CD4-positive, alpha-beta T cell treated with Interleukin-15 for 4 hours (primary cell): ENCODE measurements around the gene HRK.

Experiments used
- DNase-seq: peaks from one replicate; pipeline ENCODE4 v3.0.0-alpha.2; 2020; ENCODE audit warnings: low spot score

Gene HRK

DNA sequence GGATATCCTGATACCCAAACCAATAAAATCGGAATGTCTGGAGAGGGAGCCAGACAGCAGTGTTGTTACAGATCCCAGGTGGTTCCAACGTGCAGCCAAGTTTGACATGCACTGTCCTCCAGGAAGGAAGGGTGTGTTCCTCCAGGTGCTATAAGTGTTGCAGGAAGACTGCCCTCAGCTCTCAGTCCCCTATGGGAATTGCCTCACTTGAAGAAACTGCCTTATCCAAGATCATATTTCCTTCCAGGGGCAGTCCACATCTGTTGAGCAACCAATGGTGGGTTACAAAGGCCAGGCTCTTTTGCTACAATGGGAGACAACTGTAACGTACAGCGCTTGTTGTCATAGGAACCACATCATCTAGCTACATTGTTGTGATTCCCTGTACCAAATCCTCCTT is 16.2 kb upstream of the HRK start:
- DNase-seq, result no peak

DNA sequence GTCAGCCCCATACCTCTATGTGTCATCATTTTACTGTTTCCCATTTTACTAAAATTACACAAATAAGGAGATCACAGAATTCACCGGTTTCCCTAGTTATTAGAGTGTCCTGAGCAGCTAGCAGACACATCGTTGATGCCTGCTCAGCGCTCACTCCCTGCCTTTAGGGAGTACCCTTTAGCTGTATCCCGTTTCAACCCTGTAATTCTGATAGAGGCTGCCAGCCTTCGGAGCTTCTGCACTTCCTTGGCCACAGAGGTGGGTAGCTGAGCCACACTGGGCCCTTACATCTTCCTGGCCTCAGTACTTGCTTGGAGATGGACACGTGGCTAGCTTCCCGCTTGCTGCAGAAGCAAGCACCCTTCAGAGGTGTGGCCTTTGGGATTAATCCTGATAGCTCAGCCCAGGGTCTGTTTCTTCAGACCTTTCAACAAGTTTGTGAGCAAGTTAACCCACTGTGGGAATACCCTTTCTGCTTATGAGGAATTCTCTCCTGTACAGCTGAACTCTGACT is 15.2 kb upstream of the HRK start:
- DNase-seq, result no peak

DNA sequence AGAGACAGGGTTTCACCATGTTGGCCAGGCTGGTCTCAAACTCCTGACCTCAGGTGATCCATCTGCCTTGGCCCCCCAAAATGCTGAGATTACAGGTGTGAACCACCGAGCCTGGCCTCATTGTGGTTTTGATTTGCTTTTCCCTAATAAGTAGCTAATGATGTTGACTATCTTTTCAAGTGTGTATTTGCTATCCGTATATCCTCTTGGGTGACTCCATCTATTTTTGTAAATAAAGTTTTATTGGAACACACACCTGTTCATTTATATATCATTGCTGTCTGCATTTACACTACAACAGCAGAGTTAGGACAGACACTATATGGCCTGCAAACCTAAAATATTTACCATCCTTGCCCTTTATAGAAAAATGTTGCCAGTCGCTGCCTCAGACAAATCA is 13.7 kb upstream of the HRK start:
- DNase-seq, result no peak

DNA sequence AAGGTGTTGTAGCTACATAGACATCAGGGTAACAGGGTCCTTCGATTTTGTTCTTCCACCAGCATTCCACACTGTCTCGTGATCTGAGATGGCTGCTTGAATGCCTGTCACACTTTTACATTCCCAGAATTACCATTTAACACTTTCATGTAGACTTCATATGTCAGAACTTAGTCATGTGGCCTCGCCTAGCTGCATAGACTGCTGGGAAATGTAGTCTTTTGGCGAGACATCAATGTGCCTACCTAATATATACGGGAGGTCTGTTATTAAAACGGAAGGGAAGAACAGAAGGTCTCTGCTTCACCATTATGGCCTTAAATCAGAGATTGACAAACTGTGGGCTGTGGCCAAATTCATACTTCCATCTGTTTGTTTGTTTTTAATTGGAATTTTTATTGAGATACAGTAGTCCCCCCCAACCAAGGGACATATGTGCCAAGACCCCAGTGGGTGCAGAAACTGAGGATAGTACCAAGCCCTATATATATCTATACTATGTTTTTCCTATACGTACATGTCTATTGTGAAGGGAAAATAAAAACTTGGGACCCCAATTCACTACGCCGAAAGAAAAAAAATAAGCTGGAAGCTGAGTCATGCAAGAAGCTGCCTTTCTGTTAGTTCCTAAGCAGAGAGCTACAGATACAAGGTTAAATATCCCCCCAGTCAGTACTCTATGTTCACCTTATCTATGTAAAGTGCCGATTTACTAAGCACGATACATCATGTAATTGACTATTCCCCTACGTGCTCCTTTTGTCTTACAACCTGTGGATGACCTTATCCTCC is 11.3 kb upstream of the HRK start:
- no peak for DNase-seq

DNA sequence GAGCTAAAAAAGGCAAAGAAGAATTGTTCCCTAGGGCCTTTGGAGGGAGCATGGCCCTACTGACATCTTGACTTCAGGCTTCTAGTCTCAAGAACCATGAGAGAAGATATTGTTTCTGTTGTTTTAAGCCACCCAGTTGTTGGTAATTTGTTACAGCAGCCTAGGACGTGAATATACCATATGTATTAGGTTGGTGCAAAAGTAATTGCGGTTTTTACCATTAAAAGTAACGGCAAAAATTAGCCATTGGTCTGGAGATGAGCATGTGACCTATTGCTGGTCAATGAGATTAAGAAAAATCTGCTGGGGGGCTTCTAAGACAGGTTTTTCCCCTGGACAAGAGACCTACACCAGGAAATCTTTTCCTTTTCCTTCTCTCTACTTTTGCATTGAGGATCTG is 9.8 kb upstream of the HRK start:
- no peak for DNase-seq

DNA sequence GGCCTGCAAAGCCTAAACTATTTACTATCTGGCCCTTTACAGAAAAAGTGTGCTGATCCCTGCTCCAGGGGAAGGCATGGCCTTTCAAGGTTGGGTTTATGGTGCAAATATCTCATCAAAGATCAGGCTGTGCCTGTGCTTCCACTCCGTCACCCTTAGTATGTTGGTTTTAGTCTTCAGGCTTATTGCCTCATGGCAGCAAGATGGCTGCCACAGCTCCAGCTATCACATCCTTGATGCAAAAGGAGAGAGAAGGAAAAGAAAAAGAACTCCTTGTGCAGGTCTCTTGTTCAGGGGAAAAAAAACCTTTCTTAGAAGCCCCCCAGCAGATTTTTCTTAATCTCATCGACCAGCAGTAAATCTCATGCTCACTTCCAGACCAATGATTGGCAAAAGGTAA is 9.1 kb upstream of the HRK start:
- DNase-seq, result no peak

DNA sequence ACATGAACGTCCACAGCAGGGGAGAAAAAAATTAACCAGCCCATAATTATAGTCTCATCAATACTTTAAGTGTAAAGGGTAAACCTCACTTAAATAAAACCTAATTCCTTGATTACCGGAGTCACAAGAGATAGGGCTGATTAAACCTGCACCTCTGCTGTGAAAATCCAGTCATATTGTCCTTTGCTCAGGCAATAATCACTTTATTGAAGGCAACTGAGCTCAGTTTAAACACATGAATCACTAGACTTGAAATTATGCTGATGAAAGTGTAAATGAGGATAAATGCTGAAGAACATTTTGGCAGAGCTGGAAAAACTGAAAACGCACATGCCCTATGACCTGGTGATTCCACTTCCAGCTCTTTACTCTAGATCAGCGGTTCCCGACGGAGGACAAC is 6.7 kb upstream of the HRK start:
- DNase-seq, result no peak

DNA sequence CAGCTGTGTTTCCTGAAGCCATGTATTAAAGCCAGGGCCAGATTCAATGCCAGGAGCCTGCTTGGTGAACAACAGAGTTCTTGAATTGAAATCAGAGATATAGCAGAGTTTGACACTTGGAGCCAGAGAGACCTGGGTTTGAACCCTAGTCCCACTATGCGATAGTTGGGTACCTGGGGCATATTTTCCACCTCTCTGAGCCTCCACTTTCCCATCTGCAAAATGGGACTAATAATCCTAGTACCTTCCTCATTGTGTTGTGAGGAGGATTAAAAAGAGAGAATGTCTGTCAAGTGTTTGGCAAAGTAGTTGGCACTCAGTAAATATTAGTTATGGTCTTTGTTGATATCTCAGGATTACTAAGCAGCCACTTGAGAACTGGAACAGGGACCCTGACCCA is 6.0 kb upstream of the HRK start:
- no peak for DNase-seq

DNA sequence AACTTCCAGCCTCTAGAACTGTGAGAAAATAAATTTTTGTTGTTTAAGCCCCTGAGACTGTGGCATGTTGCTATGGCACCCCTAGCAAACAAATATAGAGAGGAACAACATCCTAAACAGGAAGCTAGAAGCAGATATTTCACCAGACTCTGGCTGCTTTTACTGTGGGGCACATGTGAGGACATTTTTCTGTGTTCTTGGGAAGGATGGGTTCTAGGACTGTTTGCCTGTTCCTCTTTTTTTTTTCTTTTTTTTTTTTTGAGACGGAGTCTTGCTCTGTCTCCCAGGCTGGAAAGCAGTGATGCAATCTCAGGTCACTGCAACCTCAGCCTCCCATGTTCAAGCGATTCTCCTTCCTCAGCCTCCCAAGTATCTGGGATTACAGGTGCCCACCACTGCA is 4.2 kb upstream of the HRK start:
- DNase-seq, result no peak

DNA sequence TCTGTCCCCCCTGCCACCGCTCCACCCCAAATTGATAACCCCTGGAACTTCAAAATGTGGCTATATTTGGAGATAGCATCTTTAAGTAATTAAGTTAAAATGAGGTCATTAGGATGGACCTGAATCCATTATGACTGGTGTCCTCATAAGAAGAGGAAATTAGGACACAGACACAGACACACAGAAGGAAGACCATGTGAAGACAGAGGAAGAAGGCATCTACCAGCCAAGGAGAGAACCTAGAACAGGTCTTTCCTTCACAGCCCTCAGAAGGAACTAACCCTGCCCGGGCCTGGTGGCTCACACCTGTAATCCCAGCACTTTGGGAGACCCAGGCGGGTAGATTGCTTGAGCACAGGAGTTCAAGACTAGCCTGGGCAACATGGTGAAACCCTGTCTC is 3.6 kb upstream of the HRK start:
- DNase-seq, result no peak

DNA sequence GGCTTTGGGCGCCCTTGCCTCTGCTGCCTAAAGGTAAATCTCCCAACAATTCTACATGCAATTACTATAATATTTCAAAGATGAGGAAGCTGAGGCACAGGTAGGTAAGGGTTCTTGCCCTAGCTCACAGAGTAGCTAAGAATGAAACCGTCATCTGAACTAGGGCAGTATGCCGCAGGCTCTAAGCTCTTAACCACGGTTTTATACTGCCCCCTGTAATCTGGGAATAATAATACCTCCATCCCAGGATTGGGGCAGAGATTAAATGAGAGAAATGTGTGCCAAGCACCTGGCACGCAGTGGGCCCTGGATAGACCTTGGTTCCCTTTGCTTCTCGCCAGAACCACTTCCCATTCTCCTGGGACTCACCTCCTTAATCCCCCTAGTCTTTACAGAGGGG is 1.5 kb upstream of the HRK start:
- DNase-seq, result no peak

DNA sequence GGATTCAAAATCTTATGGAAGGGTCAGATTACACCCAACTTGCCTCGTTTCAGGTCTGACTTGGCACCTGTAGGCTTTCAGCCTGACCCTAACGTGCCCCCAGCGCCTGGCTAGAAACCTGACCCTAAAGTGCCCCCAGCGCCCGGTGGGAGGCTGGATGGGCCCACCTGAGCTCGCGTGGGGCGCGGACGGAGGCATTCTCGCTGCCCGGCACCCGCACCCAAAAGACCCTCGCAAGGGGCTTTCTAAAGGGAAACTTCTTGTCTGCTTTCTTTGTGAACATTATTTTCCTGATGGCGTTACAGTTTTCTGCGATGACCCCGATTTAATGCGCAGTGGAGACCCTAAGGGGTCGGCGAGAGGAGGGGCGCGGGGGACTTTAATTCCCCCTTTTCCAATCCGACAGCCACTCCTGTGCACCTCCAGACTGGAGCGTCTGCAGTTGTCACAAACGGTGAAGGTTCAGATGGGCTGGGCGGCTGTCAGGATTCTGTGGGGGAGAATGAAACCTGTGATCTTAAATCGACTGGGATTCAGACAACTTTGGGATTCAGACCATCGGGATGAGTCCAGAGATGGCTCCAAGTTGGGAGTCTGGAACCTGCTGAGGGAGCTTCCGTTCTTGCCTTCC is 751 bp upstream of the HRK start:
- DNase-seq, result no peak

DNA sequence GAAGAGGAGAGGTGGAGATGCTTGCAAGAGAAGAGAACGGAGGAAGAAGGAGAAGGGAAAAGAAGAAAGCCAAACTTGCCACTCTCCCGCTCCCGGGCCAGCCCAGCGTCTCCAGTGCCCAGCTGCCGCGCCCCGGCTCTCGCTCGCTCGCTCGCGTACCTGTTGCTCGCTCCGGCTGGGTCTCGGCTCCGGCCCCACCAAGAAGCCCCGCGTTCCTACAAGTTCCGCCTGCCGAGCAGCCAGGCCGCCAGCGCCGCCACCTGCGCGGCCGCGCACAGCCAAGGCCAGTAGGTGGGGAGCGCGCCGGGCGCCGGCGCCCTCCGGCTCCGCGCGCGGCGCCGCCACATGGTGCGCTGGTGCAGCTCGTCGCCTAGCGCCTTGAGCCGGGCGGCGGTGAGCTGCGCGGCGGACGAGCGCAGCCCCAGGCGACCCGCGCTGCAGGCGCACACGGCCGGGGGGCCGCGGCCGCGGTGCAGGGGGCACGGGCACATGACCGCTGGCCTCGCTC is 370 bp downstream of the HRK start:
- no peak for DNase-seq

DNA sequence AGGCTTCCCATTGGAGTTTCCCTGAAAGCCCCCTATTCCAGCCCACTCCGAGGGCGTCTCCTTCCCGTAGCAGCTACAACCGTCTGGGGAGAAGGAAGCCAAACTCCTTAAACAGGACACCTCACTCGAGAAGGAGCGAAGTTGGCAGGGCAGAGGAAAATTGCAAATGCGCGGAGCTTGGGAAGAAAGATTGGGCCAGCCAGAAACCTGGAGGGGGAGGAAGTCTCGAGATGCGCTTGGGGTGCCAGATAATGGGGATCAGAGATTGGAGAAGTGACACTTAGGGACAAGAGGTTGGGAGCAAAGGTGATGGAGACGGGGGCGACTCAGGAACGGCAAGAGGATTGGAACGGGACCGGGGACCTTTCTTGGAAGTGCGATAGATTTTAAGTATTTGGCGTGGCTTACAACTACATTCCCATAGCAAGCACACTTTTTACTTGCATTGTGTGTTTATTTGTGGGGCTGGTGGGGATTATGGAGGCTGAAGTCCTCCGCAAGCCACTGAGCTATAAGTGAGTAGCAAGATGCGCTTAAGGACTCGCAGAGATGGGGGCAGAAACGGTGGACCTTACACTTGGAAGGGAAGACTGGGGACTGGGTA is 926 bp downstream of the HRK start:
- DNase-seq, result no peak

DNA sequence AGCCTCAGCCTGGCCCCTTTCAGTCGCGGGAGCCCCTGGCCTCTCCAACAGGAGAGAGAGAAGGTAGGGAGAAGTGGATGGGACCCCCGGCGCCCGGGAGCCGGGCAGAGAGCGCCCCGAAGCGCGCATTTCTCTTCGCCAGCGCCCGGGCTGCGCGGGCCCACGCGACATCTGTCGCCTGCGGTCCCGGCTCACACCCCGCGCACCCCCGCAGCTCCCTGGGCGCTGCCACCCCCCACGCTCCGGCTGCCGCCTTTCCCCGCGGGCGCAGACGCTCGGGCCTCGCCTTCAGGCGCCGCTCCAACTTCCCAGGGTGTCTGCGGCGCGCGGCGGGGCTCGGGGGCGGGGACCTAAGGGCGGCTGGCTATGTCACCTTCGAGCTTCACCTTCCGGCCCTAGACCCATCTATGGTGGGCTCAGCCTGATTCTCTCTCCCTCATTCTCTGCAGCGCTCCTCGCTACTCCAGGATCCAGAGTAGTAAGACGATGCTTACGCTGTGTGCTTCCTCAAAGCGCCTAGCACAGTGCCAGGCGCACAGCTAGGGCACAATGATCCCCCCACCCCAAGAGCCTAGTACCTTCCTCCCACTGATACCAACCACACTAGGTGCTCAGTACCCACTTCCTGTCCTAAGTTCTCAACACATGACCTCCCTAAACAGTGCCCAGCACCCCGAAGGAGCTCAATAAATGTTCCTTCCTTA is 1.6 kb downstream of the HRK start:
- DNase-seq, result no peak

DNA sequence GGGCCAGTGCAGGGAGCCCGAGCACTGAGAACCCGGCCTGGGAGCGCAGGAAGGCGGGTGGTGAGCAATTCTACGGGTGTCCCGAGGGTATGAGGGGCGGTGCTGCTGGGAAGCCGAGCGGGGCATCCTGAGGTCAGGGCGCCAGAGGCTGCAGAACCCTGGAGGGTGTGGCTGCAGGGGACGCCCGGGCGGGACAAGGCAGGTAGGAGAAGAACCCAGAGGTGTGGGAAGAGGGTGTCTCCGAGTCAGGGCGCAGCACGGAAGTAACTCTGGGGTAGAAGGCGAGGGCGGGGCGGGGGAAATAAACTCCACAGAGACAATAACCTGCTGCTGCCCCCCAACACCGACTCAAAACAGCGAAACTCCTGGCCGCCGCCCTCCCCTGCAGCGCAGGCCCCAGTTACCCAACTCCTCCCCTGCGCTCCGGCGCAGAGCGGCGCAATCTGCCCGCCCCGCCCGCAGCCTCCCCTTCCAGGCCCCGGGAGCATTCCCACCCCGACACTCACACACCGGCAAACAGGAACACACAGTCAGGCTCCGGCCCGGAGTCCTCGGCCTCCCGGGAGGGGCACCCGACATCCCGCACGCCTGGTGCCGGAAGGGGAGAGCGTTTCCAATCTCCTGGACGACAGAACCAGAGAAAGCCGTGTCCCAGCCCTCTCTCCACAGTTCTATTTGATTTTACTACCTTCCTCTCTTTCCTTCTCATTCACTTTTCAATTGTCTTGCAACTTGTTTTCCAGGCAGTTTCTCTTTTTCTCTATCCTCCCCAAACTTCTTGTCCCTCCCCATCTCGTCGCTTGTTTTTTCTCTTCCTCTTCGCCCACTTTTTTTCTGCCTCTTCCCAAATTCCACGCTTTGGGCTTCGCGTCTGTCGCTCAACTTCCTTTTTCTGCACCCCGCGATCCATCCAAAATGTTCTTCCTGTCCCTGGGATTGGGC is 2.4 kb downstream of the HRK start:
- no peak for DNase-seq

DNA sequence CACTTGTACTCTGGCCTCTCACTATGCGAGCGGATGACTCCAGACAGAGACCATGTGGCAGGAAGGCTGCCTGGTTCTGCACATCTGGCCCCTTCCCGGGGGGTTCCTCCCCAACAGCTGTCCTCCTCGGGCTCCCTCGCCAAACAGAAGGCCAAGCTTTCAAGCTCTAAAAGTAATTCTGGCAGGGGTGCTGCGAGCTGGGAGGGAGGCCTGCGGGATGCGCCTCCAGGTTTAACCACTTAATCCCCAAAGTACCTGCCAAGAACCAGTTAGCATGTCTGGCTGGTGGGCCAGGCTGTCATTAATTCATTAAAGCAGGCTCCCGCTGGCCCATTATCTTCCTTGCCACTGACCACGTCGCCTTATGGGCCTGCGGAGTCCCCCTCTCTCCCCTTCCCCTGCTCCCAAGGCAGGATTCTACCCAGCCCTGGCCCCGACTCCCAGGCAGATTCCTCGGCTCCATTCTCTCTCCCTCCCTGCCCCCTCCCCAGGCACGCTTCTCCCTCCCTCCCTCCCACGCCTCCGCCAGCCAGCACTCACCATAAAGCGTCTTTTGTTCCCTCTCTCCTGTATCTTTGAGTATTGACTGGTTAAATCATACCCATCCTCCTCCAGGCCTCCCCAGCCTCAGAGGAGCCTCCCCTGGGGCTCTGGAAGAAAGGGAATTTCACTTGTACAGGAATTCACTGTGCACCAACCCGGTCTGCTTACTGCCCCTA is 4.9 kb downstream of the HRK start:
- DNase-seq, result no peak

DNA sequence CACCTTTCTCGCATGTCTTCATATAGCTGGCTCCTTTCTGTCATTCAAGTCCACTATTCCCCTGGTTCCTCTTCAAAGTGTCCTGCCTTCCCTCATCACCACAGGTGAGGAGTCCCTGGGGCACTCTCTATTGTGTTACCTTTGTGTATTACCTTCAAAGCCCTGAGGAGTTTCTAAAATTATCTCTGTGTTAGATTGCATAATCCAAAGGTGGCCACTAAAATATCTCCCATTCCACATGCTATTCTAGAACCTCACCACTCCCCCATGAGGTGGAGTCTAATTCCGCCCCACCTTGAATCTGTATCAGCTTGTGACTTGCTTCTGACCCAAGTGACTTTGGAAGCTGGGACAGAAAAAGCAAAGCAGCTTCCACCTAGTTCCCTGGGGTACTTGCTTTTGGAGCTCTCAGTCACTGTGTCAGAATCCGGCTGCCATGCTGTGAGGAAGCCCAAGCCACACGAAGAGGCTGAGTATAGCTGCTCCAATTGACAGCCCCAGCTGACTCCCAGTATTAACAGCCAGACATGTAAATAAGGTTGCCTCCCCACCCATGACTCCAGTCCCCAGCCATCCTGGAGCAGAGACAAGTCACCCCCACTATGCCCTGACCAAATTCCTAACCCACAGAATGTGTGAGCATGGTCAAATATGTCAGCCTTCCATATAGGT is 6.8 kb downstream of the HRK start:
- no peak for DNase-seq

DNA sequence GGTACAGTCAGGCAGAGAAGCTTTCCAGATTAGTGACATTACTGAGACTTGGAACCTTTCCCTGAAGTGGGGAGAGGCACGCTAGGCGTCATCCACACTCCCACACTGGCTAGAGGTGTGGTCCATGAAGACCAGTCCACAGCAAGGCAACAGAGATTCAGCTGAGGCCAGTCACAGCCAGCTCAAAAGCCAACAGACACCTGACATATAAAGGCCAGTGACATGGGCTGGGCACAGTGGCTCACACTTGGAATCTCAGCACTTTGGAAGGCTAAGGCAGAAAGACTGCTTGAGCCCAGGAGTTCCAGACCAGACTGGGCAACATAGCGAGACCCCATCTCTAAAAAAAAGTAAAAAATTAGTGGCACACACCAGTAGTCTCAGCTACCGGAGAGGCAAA is 10.9 kb downstream of the HRK start:
- no peak for DNase-seq

DNA sequence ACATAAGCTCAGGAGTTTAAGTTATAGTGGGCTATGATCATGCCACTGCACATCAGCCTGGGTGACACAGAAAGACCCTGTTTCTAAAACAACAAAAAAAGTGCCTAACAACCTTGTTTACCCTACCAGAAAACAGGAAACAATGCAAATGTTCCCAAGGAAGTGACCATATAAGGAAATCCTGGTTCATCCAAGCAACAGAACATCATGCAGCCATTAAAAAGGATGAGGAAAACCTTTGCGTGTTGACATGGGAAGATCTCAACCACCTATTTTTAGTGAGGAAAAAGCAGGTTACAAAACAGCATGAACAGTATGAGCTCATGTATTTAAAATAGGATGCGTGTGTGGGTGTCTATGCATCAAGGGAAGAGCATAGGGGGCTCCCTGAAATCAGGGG is 13.7 kb downstream of the HRK start:
- DNase-seq, result no peak
